Fibroblast of pulmonary artery (primary cell): ENCODE results near the gene PAX5.

ENCODE experiments used
- DNase-seq: peaks from one replicate; pipeline ENCODE4 v3.0.0-alpha.2; 2010; ENCODE audit warnings: low read depth
- H3K4me3 ChIP-seq: replicated peaks from 2 replicates; pipeline ENCODE4 v1.5.1; 2011; ENCODE audit warnings: low read depth, mild to moderate bottlenecking, control low read depth, low read length, moderate library complexity
- TF ChIP-seq, protein P1 (sequence below): IDR thresholded peaks from 2 replicates; pipeline ENCODE4 v1.5.1; 2011; ENCODE audit warnings: mild to moderate bottlenecking, control low read depth, low read length, inconsistent platforms; ENCODE audit errors: missing control alignments

PAX5 gene

DNA sequence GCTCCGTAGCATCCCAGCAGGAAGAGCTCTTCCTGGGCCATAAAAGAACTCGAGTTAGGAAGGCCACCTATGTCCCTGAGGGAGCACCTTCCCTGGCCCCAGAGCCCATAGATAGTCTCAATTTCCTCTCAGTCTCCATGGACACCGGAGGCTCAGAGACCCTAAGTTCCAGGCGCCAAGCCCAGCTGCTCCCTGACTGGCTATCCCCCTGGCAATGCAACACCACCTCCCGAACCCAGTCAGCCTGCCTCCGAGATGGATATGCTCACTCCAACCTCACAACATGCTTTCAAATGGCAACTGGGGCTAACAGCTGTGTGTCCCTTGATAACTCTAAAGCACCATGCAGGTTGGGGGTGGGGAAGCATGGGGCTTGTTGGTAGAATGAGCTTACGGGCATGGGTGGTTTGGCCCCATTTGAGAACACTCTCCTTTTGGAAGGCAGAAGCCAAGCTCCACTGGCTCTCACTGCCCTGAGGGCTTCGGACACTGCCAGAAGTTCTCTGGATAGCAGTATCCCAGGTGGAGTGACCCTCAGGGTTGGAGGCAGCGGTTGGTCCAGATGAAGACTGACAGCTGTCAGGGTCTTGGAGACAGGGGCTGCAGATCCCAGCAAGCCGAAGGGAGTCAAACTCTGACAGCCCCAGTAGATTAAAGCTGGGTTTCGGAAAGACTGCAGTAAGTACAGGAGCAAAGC, 165.3 kb downstream of the PAX5 start:
- no peak for DNase-seq
- TF ChIP-seq, protein P1, sequence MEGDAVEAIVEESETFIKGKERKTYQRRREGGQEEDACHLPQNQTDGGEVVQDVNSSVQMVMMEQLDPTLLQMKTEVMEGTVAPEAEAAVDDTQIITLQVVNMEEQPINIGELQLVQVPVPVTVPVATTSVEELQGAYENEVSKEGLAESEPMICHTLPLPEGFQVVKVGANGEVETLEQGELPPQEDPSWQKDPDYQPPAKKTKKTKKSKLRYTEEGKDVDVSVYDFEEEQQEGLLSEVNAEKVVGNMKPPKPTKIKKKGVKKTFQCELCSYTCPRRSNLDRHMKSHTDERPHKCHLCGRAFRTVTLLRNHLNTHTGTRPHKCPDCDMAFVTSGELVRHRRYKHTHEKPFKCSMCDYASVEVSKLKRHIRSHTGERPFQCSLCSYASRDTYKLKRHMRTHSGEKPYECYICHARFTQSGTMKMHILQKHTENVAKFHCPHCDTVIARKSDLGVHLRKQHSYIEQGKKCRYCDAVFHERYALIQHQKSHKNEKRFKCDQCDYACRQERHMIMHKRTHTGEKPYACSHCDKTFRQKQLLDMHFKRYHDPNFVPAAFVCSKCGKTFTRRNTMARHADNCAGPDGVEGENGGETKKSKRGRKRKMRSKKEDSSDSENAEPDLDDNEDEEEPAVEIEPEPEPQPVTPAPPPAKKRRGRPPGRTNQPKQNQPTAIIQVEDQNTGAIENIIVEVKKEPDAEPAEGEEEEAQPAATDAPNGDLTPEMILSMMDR = no peak
- no peak overlapping the region for H3K4me3 ChIP-seq

DNA sequence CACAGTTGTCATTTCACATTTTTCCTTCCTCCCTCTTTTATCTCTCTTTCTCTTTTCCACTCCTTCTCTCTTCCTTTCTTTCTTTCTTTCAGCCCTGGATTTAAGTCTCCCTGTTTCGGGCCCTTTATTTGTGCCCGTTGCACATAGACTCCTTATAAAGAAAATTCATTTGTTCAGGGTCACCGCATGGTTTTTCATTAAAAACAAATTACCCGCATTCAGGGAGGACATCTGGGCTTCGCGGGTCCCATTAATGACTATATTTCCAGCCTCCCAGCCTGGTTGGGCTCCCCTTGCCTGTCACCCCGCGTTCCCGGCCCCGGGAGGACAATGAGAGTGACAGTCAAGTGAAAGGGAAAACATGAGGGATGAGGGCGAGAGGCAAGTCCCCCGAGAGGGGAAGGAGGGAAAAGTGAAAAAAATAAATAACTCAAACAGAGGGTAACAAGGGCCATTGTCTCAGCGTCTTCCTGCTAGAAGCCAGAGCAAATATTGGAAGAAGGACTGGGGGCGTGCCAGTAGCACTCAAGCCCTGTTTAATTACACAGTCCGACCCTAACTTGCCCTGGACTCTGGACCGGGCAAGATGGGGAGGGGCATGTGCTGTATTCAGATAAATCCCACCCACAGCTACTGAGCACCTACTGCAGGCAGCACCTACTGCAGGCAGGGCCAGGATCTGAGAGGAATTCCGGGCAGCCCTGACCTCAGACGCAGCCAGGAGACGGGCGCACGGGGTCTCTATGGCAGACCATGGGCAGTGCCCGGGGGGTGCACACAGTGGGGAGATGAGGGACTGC, 166.2 kb downstream of the PAX5 start:
- TF ChIP-seq, protein P1 = no peak
- DNase-seq = no peak
- no peak overlapping the region for H3K4me3 ChIP-seq

DNA sequence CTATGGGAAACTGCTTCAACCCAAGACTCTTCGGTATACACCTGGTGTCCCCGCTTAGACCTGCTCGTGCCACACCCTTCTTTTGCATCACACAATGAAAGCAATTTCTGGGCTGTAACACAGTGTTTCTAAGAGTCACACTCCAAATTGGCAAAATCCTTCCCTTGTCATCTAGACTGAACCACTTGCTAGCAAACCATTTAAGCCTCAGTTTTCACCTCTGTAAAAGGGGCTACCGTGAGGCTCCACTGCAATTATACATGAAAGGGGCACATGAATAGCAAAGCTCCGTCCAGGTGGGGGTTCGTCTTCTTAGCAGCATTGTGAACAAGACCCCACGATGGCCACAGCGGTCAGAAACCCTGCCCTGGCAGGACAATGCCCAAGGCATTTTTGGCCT, 166.8 kb downstream of the PAX5 start:
- H3K4me3 ChIP-seq = no peak overlapping the region
- DNase-seq = no peak
- TF ChIP-seq, protein P1 = no peak

DNA sequence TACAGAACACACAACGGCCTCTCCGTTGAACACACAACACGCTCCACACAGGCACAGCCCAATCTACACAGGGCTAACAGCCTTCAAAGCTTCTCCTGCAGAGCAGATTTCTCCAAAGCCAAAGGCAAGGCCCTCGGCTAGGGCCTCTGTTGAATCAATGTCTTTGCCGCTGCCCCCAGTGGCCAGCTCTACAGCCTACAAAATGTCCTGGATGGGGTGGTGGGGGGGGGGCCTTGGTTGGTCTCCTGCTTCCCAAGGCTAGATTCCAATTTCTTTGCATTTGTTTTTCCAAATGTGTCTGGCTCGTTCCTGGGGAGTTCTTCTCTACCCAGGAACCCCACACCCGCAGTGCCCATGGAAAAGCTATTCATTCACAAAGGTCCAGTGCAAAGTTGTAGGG, 167.2 kb downstream of the PAX5 start:
- H3K4me3 ChIP-seq = no peak overlapping the region
- no peak for DNase-seq
- TF ChIP-seq, protein P1 = peak; percentile 6

DNA sequence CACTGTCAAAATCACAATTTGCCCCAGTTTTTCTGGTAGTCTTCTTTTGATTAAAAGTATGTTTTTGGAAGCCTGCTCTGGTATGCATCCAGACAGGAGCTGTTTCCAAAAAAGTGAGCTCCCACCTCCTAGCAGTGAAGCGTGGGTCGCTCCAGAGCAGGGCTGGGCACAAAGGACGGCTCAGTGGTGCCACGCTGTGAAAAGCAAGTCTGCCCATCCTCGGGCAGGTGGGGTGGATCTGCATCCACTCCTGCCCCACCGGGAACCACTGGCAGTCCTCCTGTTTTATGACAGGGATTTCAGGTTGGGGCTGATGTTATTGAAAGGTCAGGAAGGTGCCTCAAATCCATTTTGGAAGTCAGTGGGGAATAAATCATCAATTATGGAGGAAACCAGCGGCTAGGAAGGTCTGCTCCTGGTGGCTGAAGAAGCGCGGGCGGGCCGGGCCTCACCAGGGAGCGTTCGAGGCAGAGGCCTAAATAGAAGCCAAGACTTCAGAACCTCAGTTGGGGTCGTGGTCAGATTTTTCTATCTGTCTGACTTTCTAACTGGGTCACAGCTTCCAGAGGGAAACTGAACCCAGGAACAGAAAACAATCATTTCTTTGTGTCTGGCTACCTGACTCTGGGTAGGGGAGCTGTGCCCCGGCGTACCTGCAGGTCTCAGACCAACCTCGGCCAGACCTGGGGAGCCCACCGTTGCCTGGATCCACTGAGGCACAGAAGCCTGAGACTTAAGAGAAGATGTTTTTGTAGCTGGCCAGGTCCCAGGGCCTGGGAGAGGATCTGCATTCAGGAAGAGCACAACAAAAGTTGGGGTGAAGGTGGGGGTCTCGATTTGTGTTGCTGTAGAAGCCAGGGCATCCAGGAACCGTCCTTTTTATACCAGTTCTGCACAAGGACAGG, 168.1 kb downstream of the PAX5 start:
- no peak for DNase-seq
- H3K4me3 ChIP-seq = no peak overlapping the region
- TF ChIP-seq, protein P1 = no peak

DNA sequence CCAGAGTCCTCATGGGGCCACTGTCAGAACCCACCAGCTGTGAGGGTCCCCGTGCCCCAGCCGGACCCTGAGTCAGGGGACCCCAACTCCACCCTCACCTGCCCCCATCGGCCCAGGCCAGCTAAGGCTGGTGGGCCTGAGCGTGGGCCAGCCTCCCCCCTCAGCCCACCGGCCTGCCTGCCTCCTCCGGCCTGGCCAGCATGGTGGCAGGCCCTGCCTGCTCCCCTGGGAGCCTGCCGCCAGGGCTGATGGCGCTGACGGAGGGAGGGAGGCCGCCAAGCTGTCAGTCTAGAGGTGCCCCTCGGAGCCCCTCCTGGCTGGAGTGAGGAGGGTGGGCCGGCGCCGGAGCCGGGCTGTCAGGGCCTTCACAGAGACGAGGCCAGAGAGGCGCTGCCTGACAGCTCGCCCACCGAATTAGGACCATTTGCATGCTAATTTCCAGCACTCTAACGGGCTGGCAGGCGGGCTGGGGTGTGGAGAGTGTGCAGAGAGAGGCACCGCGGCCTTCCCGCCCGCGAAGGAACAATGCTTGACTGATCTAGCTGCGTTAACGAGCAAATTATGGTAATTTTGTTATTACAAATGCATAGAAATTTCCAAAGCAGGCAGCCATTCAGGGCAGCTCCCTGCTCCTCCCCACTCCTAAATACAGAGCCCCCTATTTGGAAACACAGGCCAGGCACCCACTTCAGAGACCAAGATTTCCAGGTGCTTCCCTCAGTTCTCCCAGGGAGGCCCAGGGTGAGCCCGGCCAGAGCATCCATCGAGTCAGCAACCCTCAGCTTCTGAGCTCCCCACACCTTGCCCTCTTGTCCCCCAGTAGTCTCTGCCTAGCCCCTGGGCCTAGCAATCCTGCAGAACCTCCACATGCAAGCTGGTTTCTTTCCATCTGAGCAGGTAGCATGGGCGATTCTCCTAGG, 169.3 kb downstream of the PAX5 start:
- TF ChIP-seq, protein P1 = no peak
- no peak for DNase-seq
- no peak overlapping the region for H3K4me3 ChIP-seq
